ENCODE measurements around the gene RSPH1.

DNA sequence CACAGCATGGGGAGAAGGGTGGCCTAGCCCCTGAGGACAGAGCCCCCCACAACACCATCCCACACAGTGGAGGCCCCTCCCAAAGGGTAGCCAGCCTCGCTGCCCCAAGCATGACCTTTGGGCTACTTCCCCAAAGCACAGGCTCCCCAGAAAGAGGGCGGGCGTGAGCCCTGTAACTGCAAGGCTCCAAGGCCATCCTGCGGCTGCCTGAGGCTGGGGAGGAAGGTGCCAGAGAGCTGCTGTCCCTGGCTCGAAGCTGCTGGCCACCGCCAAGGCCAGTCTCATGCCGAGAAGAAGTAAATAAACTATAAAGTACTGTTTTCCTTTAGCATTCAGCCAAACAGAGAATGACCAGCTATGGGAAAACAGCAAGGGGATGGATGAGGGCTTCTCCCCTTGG lies 64.8 kb downstream of the RSPH1 start:
- no peak for TF ChIP-seq POLR2A (IDR thresholded peaks at IDR 0.05)
- TF ChIP-seq CTCF (IDR thresholded peaks at IDR 0.05), result no peak
